ENCODE results near the gene IL1RL2. TPM values are rescaled to one million over a fixed set of nuclear protein-coding genes. Genes with fewer than 3 reads are reported as not detected.

Gene IL1RL2
- total RNA-seq, 1 donor from 2014 or later: 4.6 TPM

DNA sequence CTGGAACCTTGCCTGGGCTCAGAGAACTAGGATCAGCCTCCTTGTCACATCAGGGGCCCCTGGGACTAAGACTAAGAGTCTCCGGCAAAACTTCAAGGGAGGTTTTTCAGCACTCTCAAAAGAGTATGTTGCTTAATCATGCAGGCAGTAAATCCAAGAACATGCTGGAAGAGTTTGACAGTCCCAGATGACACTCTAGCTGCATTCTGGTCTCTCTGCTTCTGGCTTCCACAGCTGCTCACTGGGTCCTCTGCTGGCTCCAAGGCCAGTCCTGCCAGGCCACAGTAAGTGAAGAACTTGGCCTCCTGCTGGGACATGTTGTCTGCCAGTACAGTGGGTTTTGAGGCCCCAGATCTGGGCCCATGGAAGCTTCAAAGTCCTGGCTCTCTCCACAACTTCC, 79.4 kb downstream of the IL1RL2 start:
- DNase-seq (ENCODE audit: low read depth): no peak

DNA sequence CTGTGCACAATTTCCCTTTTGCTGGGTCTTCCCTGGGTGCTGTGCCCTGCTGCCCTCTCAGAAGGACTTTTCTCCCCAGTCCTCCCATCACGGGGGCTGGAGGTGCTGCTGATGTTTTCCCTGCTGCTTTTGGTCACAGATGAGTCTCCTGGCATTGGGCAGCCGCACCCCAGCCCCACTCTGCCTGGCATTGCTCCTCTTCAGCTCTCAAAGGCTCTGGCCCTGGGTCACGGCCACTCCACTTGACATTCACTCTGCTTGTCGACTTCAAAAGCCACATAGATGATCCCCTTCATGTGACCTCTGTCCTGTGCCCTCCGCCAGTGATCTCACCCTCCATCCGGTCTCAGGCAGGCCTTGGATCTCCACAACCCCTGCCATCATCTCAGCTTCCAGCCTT, 81.0 kb downstream of the IL1RL2 start:
- DNase-seq (ENCODE audit: low read depth): no peak

DNA sequence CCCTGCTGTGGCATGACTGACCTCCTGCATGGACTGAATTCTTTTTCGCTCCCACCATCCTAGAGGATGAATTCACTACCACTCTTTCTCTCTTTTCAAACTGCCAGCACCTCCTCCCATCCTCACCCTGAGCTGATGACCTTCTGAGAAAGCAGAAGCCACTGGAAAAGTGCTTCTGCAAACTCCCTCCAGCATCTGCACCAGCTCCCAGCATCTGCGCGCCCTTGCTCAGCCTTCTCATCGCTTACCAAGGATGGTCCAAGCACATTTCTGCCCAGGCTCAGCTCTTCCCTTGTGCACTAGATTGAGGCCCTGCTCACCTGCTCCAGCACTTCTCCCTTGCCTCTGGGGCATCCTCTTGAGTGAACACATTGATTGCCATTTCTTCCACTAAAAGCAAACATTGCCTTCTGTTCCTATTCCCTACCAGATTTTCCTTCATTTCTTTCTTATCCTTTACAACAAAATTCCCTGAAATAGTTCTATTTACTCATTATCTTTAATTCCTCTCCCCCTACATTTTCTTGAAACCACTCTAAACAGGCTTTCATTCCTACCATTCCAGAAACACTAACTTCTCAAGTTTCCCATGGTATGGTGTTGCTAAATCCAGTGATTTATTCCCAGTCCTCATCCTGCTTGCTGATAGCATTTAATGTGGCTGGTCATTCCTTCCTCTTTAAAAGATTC, 81.8 kb downstream of the IL1RL2 start:
- peak; percentile 66 for DNase-seq (ENCODE audit: low read depth)

DNA sequence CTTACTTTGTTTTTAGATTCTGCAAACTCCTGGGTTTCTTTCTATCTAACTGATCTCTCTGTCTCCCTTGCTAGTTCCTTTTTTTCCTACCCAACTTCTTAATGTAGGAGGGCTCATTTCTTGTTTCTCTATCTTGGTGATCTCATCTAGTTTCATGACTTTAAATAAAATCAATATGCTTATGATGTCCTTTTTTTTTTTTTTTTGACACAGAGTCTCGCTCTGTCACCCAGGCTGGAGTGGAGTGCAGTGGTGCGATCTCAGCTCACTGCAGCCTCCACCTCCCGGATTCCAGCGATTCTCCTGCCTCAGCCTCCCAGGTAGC, 82.3 kb downstream of the IL1RL2 start:
- DNase-seq (ENCODE audit: low read depth): no peak

DNA sequence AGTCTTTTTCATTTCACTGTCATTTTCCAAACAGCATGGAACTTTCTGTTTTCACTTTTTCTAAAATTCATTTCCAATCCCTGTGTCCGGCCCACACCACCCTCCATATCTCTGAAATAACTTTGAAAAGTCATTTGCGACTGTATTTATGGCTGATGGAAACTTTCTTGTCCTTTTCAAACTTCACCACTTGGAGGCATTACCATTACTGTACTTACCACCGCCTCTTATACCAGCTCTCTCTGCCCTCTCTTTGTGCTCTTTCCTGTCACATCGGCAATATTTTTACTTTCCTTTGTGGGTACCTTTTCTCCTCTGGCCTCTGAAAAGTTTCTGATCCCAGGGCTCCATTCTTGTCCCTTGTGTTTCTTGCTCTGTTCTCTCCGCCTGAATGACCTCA, 85.0 kb downstream of the IL1RL2 start:
- no peak for DNase-seq (ENCODE audit: low read depth)

DNA sequence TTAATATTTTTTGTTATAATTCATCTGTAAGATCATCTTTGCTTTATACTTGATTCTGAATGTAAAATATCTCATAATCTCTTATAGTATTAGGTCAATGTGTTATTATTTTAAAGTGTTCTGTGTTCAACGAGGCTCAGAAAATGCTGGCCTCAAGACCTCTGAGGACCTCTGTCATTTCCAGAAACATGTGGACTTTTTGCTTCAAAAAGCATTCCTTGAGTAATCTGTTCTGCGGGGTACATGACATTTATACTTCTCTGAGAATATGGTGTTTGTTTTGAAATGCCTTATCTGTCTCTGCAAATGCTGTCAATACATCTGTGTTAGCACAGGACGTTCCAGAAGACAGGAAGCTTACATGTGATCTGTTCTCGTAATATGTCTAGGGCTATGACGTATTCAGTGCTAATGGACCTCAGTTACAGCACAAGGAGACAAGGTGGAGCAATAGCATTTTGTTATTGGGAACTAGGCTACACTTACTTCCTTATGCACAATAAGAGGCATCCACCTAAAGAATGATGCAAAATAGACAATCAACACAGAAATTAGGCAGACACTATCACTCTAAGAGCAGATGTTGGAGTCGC, 86.9 kb downstream of the IL1RL2 start:
- no peak for DNase-seq (ENCODE audit: low read depth)

DNA sequence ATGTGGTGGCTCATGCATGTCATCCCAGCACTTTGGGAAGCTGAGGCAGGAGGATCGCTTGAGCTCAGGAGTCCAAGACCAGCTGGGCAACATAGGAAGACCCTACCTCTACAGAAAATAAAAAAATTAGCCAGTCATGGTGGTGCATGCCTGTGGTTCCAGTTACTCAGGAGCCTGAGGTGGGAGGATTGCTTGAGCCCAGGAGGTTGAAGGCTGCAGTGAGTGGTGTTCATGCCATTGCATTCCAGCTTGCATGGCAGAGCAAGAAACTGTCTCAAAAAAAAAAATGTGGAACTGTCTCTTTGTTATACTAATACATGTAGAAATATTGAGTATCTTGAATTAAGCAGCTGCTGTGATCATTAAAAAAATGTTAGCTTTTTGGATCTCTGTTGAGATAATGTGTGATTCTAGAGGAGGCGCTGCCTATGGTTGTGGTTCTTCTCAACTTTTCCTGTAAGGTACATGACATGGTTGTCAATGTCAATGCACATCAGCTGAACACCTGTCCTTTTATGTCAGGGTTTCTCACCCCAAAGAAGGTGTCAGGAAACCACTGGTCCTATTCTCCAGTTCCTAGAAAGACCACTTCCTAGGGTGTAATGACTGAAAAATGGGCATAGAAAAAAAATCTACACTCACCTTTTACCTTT, 89.9 kb downstream of the IL1RL2 start:
- DNase-seq (ENCODE audit: low read depth): no peak

DNA sequence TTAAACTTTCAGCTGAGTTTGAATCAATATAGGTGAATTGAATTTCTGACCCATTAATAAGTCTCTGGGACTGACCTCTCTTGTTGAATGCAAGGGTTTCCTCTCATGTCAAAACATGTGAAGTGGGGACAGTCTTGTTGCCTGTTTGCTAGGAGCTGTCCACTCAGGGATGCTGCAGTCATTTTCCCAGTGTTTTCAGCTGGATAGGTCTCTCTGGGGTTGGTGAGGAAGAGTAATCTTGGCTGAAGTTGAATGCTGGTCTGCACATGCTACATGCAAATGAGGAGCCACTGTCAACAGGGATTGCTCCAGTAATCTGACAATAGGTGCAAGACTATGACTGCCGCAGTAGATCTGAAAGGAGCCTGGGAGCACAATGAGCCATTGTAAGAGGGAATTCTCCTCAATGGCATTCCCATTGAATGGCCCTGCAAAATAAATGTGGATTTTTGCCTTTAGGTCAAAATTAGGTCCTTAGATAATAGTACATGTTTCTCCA, 90.4 kb downstream of the IL1RL2 start:
- DNase-seq (ENCODE audit: low read depth): no peak

DNA sequence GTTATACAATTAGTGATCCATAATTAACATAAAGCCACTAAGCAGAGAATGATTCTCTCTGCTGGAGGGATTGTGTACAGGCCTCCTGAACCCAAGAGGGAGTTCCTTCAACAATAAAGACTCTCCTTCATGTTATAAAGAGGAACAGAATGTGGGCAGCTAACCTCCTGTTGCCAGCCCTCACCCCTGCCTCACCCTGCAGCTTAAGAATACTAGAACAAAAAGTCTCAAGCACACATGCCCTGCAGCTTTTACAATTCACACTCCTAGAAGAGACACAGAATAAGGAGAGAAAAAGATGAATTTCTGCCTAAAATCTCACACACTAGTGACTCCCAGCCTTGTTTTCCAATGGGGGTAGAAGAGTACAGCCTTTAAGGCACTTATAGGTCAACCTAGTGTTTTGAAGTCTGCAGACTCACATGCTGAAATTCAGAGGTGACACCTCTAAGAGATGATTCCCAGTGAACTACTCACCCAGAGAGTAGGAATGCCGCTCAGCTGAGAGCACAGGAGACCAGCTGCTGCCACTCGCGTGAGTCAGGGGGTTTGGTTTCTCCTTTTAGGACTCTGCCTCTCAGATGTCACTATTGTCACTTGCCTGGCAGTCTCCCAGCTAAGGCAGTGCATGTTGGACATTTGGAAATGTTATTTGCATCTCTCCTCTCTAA, 92.0 kb downstream of the IL1RL2 start:
- DNase-seq (ENCODE audit: low read depth): no peak

DNA sequence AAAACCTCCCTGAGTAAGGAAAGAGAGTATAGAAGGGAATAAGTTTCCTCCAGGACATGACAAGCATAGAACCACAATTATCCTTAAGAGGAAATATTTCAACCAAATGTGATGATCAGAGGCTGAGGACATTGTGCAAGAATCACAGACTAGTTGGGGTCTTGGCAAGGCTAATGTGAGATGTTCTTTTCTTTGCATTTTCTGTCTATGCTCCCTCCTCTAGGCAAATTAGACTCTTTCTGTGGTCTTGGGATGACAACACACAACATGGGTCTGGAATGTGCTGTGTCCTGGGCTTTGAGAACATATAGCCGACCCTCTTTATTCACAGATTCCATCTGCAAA, 92.5 kb downstream of the IL1RL2 start:
- DNase-seq (ENCODE audit: low read depth): no peak

DNA sequence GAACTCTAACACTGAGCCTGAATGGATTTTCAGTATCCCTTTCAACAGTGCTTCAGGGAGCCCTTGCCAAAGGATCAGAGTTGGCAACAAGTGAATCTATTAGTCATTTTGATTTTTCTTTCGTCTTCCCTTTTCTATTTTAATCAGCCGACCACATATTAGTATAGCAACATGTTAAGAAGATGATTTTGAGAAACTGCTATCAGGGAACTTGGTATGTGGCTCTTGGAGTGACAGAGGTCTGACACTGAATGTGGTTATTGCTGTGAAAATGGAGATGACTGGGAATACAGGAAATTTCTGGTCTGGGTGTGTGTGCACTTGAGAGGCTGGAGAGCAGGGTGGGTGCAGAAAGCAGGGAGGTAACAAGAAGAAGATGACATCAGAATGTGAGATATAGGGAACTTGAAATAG, 95.9 kb downstream of the IL1RL2 start:
- DNase-seq (ENCODE audit: low read depth): no peak

DNA sequence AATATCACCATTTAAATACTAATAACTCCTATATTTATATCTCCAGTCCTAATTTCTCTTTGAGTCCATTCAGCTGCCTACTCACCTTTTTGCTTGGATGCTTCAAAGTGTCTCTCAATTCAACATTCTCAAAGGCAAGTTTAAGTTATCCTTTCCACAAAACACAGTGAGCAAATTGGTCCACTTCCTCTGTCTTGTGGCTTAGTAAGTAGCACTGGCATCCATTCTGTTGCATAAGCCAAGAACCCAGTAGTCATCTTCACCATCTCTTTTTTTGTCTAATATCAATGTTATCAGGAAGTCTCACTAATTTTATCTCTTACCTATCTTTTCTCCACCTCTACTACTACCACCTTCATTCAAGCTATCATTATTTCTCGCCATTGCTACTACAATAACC, 97.2 kb downstream of the IL1RL2 start:
- no peak for DNase-seq (ENCODE audit: low read depth)

DNA sequence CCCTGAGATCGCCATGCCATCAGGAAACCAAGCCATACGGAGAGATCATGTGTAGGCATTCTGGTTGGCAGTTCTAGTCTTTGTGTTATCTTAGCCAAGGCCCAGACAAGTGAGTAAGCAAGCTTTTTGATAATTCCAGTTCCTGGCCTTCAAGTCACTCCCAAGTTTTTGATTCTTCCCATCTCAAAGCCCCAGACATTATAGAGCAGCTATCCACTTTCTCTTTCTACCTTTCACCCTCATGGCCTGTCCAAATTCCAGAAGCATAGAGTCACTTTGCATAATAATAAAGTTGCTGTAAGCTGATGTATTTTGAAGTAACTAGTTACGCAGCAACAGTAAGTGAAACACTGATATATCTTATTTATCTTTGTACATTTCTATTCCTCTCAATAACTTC, 97.8 kb downstream of the IL1RL2 start:
- no peak for DNase-seq (ENCODE audit: low read depth)

DNA sequence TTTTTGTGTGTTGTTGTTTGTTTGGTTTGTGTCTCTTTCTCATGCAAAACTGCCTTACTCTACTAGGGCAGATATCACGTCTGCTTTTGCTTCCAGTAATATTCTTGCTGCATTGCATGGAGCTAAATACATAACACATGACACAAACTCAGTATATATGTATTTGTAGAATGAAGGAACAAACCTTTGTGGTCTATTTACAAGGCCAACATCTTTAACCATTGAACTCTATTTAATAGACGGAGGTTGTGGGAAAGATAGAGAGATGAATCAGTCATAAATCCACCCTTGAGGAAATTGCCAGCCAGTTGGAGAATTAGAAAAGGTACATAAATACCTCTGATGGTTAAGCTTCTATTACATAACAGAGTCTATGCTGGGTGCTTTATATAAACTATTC, 98.5 kb downstream of the IL1RL2 start:
- DNase-seq (ENCODE audit: low read depth): no peak

DNA sequence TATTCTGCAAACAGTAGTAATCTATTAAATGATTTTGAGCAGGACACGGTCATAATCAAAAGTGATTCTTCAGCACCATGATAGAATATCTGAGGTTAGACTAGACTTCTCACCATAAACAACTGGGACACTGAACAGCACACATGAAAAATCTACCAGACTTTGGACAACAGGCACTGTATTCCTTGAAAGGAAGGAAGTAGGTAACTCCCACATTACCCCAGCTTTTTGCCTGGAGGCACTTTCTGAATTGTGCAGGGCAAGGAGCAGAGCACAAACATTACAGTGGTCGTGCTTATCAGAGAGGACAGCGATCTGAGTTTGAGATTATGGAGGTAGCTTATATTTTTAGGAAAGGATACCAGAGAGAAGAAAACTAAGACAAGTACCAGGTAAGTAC, 99.2 kb downstream of the IL1RL2 start:
- DNase-seq (ENCODE audit: low read depth): no peak

DNA sequence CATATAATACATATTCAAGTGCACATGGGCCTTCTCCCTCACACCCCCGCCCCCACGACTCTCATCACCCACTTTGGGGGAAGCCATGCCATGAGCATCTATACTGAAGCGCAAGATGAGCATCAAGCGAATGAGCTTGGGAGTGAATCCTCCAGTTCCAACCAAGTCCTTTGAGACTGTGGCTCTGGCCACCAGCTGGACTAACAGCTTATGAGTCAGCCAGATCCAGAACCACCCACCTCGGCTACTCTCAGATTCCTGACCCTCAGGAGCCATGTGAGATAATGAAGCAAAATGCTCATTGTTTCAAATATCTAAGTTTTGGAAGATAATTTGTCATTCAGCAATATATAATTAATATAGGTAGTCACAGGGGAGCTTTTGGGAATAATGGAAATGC, 102.3 kb downstream of the IL1RL2 start:
- DNase-seq (ENCODE audit: low read depth): no peak

Other genes starting within 250 kb of the IL1RL2 start
- gene IL1R2, start 195.1 kb upstream of the IL1RL2 start, total RNA-seq: 0.89 and 23.4 TPM in 2 replicates
- gene IL1R1, start 44.3 kb upstream of the IL1RL2 start, total RNA-seq: 21.5 and 62.7 TPM in 2 replicates
- 0.05 and 4.3 TPM in 2 replicates for gene IL1RL1, start 124.5 kb downstream of the IL1RL2 start, total RNA-seq
- 3.4 and 4.0 TPM in 2 replicates for gene IL18R1, start 168.8 kb downstream of the IL1RL2 start, total RNA-seq
- not detected in 2 replicates for gene IL18RAP, start 236.1 kb downstream of the IL1RL2 start, total RNA-seq

Measured in renal cortical epithelial cell (primary cell).